ENCODE data around the gene NAALADL2.
A peak's percentile ranks its signal among the peaks of the same experiment; 100 is the strongest.

Gene NAALADL2

GRCh38 chr3:174859756-174860155, 622 bp downstream of the NAALADL2 start:
- DNase-seq (ENCODE audit: low read depth in 1 of 2, low spot score in 1 of 2): peak in 1 of 2 experiments; percentile 67
- in situ Hi-C loops (cut with HindIII; ENCODE audit: low pct_unique_long_range_greater_than_20kb, low sequenced_read_pairs): no loop called here
- peak; percentile 52; the same call in 1 of the 2 replicates for TF ChIP-seq JUND (IDR thresholded peaks at IDR 0.05; ENCODE audit: low read depth)

- no peak for TF ChIP-seq JUND (IDR thresholded peaks at IDR 0.05; ENCODE audit: low read depth)
- in situ Hi-C loops (cut with HindIII; ENCODE audit: low pct_unique_long_range_greater_than_20kb, low sequenced_read_pairs): no loop called here
- peak; percentile 51 to 98 for DNase-seq (ENCODE audit: low read depth in 1 of 2, low spot score in 1 of 2)
Measured at GRCh38 chr3:174862101-174862500, 3.0 kb downstream of the NAALADL2 start.

DNA sequence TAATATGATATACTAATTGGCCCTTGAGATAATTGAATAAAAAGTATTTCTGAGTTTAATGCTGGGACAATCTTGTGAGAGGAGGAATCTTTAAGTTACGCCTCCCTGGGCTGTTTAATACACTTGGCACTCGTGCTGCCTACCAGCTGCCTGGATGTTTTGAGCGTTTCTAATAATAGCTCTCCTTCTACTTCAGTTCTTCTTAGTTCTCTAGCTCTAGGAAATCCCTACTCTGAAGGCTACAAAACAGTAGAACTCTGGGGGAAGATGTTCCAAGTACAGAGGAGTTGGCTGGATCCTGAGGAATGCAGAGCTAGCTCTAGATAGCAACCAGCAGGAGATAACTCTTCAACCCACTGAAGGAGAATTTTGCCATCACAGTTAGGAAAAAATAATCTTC, 3.5 kb downstream of the NAALADL2 start:
- in situ Hi-C loops (cut with HindIII; ENCODE audit: low pct_unique_long_range_greater_than_20kb, low sequenced_read_pairs): no loop called here
- DNase-seq (ENCODE audit: low read depth in 1 of 2, low spot score in 1 of 2): peak in 1 of 2 experiments; percentile 61
- TF ChIP-seq JUND (IDR thresholded peaks at IDR 0.05; ENCODE audit: low read depth): no peak

DNA sequence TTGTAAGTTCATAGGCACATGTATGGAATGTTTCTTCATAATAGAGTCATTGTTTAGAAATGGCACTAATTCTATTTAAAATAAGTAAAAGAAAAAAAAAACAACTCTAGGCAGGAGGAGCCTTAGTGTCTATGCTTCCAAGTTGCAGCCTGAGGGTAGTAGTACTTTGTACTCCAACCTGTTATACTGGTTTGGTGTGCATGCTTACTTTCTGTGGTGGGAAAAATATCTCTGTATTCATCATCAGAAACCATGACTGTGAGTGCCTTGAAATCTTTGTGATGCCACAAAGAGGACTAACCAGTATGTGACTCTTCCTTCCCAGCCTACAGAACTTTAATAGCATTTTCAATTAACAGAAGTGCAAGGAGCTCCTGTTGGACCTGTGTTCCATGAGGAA, 4.4 kb downstream of the NAALADL2 start:
- in situ Hi-C loops (cut with HindIII; ENCODE audit: low pct_unique_long_range_greater_than_20kb, low sequenced_read_pairs): no loop called here
- peak; percentile 75 for TF ChIP-seq JUND (IDR thresholded peaks at IDR 0.05; ENCODE audit: low read depth)
- peak; percentile 18 to 98 for DNase-seq (ENCODE audit: low read depth in 1 of 2, low spot score in 1 of 2)

GRCh38 chr3:174869448-174869847, 10.3 kb downstream of the NAALADL2 start:
- in situ Hi-C loops (cut with HindIII; ENCODE audit: low pct_unique_long_range_greater_than_20kb, low sequenced_read_pairs): no loop called here
- no peak for TF ChIP-seq JUND (IDR thresholded peaks at IDR 0.05; ENCODE audit: low read depth)
- no peak for DNase-seq (ENCODE audit: low read depth in 1 of 2, low spot score in 1 of 2)

DNA sequence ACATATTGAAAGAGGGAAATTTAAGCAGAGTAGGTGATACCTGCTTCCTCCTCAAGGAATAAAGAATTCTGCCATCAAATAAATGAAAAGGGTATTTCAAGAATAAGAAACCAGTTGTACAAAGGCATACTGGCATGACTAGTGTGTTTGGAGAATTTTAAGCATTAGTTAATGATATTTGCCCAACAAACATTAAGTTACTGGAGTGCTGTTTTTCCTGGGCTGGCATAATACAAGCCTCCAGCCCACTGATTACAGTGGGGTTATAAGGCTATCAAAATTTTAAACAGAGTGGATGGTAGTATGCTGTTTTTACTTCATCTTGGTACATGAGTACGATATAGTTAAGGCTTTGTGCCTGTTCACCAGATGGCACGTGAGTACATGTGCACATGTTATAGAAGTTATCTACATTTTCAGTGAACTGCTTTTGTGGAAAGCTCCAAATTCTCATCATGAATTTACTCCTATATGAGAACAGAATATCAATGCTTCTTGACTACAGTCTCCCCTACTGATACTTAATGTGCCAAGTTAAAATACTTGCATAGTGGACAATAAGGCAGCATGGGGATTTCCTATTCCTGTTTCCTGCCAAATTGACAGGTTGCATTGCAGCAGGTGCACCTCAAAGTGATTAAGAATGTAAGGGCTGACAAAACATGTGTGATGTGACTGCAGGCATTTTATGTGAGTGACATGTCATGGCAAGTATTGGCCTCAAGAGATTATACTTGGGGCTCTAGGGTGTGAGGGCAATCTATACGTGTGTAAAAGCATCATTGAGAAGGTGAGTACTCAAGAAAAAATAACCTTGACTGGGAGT, 14.9 kb downstream of the NAALADL2 start:
- TF ChIP-seq JUND (IDR thresholded peaks at IDR 0.05; ENCODE audit: low read depth): no peak
- DNase-seq (ENCODE audit: low read depth in 1 of 2, low spot score in 1 of 2): no peak
- in situ Hi-C loops (cut with HindIII; ENCODE audit: low pct_unique_long_range_greater_than_20kb, low sequenced_read_pairs): no loop called here

DNA sequence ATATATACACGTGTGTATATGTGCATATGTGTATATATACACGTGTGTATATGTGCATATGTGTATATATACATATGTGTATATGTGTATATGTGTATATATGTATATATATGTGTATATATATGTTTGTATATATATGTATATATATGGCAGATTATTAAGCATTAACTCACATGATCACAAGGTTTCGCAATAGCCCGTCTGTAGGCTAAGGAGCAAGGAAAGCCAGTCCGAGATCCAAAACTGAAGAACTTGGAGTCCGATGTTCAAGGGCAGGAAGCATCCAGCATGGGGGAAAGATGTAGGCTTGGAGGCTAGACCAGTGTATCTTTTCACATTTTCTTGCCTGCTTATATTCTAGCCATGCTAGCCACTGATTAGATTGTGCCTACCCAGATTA, 23.7 kb downstream of the NAALADL2 start:
- no peak for TF ChIP-seq JUND (IDR thresholded peaks at IDR 0.05; ENCODE audit: low read depth)
- no peak for DNase-seq (ENCODE audit: low read depth in 1 of 2, low spot score in 1 of 2)
- in situ Hi-C loops (cut with HindIII; ENCODE audit: low pct_unique_long_range_greater_than_20kb, low sequenced_read_pairs): no loop called here

DNA sequence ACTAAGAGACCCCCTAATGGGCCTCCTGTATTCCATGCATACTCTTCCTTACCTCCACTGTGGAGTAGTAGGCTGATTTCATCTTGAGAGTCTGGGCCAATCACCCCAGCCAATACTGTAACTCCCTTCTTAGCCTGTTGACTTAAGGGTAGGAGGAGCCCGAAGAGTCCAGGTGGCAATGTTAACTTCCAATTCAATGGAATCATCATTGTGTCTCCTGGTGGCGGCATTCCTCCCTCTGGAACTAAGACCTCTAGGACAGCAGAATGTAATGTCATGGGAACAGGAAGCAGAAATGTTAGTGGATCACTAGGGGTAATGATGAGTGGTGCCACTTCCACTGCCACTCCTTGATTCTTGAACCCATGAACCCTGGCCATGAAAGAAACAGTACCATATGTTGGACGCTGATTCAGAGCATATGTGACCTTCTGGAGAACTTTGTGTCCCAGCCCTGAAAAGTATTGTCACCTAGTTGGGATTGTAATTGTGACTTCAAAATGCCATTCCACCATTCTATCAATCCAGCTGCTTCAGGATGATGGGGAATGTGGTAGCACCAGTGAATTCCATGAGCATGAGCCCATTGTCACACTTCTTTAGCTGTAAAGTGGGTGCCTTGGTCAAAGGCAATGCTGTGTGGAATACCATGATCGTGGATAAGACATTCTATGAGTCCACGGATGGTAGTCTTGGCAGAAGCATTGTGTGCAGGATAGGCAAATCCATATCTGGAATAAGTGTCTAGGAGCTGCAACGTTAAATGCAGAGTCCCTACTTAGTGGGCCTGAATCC, 24.9 kb downstream of the NAALADL2 start:
- in situ Hi-C loops (cut with HindIII; ENCODE audit: low pct_unique_long_range_greater_than_20kb, low sequenced_read_pairs): no loop called here
- no peak for TF ChIP-seq JUND (IDR thresholded peaks at IDR 0.05; ENCODE audit: low read depth)
- DNase-seq (ENCODE audit: low read depth in 1 of 2, low spot score in 1 of 2): no peak

DNA sequence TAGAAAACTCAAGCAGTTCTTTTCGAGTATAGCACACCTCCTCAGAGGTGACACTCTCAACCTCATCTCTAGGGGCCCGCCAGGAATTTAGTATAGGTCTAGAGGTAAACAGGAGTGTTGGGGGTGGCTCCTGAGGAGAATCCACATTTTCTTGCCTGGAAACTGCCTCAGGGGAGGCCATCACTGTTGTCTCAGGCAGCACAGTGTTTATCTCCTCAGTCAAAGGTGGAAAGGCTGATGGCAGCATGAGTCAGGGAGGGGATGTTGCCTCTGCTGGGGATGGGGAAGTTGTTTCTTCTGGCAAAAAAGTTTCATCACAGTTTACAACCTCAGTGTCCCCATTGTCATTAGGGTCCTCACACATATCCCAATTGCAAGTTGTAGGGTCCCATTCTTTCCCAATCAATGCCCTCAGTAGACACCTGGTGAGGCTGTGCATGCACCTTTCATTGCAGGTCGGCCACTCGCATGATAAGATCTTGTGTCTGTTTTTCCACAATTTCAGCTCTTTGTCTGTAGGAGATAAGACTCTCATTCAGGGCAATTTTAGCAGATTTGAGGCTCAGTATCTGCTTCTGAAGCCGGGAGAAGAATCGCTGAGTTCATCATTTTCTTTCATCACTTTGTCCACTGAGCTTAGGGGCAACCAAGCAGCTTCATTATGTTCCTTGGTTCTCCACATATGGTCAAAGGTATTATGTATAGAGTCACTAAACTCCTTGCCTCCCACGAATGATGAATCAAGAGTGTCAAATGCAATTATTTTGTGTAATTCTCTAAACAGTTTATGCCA, 25.8 kb downstream of the NAALADL2 start:
- DNase-seq (ENCODE audit: low read depth in 1 of 2, low spot score in 1 of 2): no peak
- in situ Hi-C loops (cut with HindIII; ENCODE audit: low pct_unique_long_range_greater_than_20kb, low sequenced_read_pairs): no loop called here
- TF ChIP-seq JUND (IDR thresholded peaks at IDR 0.05; ENCODE audit: low read depth): no peak

- in situ Hi-C loops (cut with HindIII; ENCODE audit: low pct_unique_long_range_greater_than_20kb, low sequenced_read_pairs): no loop called here
- no peak for TF ChIP-seq JUND (IDR thresholded peaks at IDR 0.05; ENCODE audit: low read depth)
- DNase-seq (ENCODE audit: low read depth in 1 of 2, low spot score in 1 of 2): peak in 1 of 2 experiments; percentile 30
Measured at GRCh38 chr3:174891524-174892203, 32.5 kb downstream of the NAALADL2 start.

GRCh38 chr3:174907027-174907426, 47.9 kb downstream of the NAALADL2 start:
- in situ Hi-C loops (cut with HindIII; ENCODE audit: low pct_unique_long_range_greater_than_20kb, low sequenced_read_pairs): no loop called here
- TF ChIP-seq JUND (IDR thresholded peaks at IDR 0.05; ENCODE audit: low read depth): no peak
- DNase-seq (ENCODE audit: low read depth in 1 of 2, low spot score in 1 of 2): no peak
